Measurements from ENCODE around the gene C3orf62. TPM values are rescaled to one million over a fixed set of nuclear protein-coding genes. Genes with fewer than 3 reads are reported as not detected.
A peak's percentile ranks its signal among the peaks of the same experiment; 100 is the strongest.

C3orf62 gene
- polyA plus RNA-seq (2013, experiment 1 of 2): 2.1 TPM
- polyA plus RNA-seq (2013, experiment 2 of 2): 2.5 TPM

DNA sequence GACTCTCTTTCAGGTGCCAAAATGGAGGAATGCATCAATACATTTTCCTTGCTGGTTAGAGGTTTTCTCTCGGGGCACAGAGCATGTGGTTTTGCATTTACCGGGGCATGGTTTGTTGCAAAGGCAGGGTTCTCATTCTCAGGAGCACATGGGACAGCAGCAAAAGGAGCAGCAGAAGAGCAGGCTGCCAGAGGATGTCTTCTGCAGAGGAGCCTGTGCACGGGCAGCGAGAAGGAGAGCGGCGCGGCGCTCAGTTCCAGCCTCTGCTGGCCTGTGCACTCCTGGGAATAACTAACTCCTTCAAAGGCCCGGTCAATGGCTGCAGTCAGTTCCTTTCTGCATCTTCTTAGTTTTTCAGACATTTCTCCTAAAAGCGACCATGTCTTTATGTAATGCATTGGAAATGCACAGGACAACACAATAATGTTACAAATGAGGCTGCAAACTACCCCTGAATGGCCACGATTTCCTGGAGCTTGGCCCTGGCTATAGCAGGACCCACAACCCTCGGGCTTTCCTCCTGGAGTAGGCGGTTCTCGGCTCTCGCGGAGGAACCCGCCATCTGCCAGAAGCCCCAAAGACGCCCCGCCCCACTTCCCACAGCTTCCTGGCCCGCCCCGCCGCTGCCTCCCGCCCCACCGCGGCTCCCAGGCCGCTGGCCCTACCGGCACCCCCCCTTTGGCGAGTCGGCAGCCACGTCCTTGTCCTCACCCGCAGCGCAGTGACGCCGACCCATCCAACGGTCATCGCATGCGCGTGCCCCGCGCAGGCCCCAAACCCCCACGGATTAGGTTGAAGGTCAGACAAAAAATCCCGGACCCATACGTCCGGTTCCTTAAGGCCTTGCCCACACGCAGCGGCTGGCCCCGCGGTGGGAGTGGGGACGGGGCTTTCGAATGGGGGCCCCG lies at the start of gene C3orf62:
TSS of gene C3orf62 (minus strand) at position 758 of the 908 bp plus-strand sequence. CDS start at position 398, 360 bp downstream.
- Histone ChIP-seq H2BK120ac (ENCODE audit: low read depth, low read length) (no peak within 1 kb of the TSS), H3K56ac (ENCODE audit: low read length) (peak within 1 kb of the TSS; percentile 76), H4K5ac (ENCODE audit: low read length) (no peak within 1 kb of the TSS), H3K9ac (ENCODE audit: low read length) (peak within 1 kb of the TSS; percentile 52), H3K18ac (ENCODE audit: low read length) (no peak within 1 kb of the TSS), H3K36me3 (ENCODE audit: control insufficient read depth, insufficient read depth, low read length) (peaks cover 8% of the 10 kb centered on the region), H3K4ac (ENCODE audit: low read depth, low read length) (no peak within 1 kb of the TSS), H3K27ac (ENCODE audit: low read depth, low read length) (no peak within 1 kb of the TSS), H2AK5ac (ENCODE audit: low read length) (no peak within 1 kb of the TSS), H3K4me3 (ENCODE audit: low read length) (no peak within 1 kb of the TSS), H4K8ac (ENCODE audit: low read depth, low read length) (no peak within 1 kb of the TSS), H3K79me1 (ENCODE audit: low read length) (no peaks in the 10 kb centered on the region), H3K79me2 (ENCODE audit: control insufficient read depth, insufficient read depth, low read length) (no peaks in the 10 kb centered on the region), H3K4me1 (ENCODE audit: control insufficient read depth, low read depth, low read length) (no peaks in the 10 kb centered on the region), H3K4me2 (ENCODE audit: low read length) (no peak within 1 kb of the TSS), H2BK15ac (replicated peaks; ENCODE audit: low read depth) (no peak within 1 kb of the TSS), H3K27me3 (ENCODE audit: insufficient read depth, low read length, poor library complexity) (no peaks in the 10 kb centered on the region), H2BK5ac (ENCODE audit: low read length) (no peak within 1 kb of the TSS), H3K23ac (ENCODE audit: low read length) (no peak within 1 kb of the TSS)
- peak; percentile 64 for DNase-seq
- no CpG with 5 or more reads among the region's 51 CpGs for WGBS (ENCODE audit: extremely low coverage, insufficient coverage, low lambda C conversion rate)

DNA sequence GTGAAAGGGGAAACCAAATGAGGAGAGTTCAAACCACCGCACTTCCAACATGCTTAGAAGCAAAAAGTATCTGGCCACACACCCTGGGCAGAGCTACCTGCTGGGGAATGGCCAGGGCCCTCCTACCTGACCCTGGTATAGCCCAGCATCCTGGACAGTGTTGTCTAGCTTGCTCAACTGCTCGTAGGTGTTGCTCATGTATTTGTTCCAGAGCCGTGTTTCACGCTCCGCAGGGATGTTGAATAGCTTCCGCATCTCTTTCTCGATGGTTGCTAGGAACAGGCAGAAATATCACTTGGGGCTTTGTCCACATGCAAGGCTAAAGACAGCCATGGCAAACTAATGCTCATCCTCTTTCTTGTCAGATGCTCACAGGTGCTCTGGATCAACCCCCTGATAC lies 47.7 kb upstream of the C3orf62 start:
- Histone ChIP-seq H3K27ac (ENCODE audit: low read depth, low read length) (no peak overlapping the region), H4K8ac (ENCODE audit: low read depth, low read length) (no peak overlapping the region), H3K36me3 (ENCODE audit: control insufficient read depth, insufficient read depth, low read length) (peaks cover 7% of the 10 kb centered on the region)

DNA sequence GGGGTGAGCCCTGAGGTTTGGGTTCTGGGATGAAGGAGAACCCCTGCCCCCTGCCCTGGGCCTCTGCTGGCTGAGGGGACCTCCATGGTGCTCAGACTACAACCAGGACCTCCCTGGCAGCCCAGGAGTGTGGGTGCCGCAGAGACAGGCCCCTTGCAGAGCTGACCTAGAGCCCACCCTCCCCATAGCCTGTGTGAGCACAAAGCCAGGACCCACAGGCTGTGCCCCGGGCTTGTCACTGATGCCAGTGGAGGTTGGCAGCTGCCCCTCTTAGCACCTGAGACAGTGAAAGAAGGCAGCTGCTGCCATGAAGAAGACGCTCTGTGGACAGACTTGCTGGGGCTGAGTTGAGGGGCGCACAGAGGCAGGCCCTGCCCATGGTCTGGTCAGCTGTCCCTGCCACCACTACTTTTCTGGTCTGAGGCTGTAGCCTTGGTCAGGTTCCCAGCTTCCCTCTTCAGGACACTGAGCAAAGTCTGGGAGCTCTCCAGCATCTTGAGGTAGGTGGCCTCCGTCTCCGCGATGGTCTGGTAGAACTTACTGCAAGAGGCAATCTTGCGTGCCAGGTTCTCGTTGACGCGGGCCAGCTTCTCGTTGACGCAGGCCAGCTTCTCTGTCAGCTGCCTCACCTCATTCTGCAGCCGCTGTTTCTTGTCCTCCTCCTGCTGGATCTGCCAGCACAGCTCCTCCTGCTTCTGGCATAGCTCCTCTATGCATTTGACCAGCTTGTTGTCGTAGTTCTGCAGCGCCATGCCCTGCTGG lies 39.8 kb upstream of the C3orf62 start:
- Histone ChIP-seq H3K4me1 (ENCODE audit: control insufficient read depth, low read depth, low read length) (no peaks in the 10 kb centered on the region), H3K36me3 (ENCODE audit: control insufficient read depth, insufficient read depth, low read length) (peaks cover 3% of the 10 kb centered on the region), H3K4ac (ENCODE audit: low read depth, low read length) (no peak overlapping the region), H2AK5ac (ENCODE audit: low read length) (no peak overlapping the region), H3K27ac (ENCODE audit: low read depth, low read length) (no peak overlapping the region), H3K9ac (ENCODE audit: low read length) (no peak overlapping the region), H3K27me3 (ENCODE audit: insufficient read depth, low read length, poor library complexity) (no peaks in the 10 kb centered on the region), H4K5ac (ENCODE audit: low read length) (no peak overlapping the region), H3K4me3 (ENCODE audit: low read length) (no peak overlapping the region), H4K8ac (ENCODE audit: low read depth, low read length) (no peak overlapping the region), H3K18ac (ENCODE audit: low read length) (no peak overlapping the region), H2BK15ac (replicated peaks; ENCODE audit: low read depth) (no peak overlapping the region), H3K79me2 (ENCODE audit: control insufficient read depth, insufficient read depth, low read length) (no peaks in the 10 kb centered on the region), H3K4me2 (ENCODE audit: low read length) (no peak overlapping the region), H3K79me1 (ENCODE audit: low read length) (no peaks in the 10 kb centered on the region), H3K23ac (ENCODE audit: low read length) (no peak overlapping the region), H2BK120ac (ENCODE audit: low read depth, low read length) (no peak overlapping the region), H2BK5ac (ENCODE audit: low read length) (no peak overlapping the region), H3K56ac (ENCODE audit: low read length) (no peak overlapping the region)
- DNase-seq: no peak
- no CpG with 5 or more reads among the region's 16 CpGs for WGBS (ENCODE audit: extremely low coverage, insufficient coverage, low lambda C conversion rate)

More for the DNA sequence above, 47.7 kb upstream of the C3orf62 start:
- no peak overlapping the region for H4K5ac ChIP-seq (ENCODE audit: low read length)
- no peak overlapping the region for H2BK120ac ChIP-seq (ENCODE audit: low read depth, low read length)
- no peak overlapping the region for H2AK5ac ChIP-seq (ENCODE audit: low read length)
- no peak overlapping the region for H3K9ac ChIP-seq (ENCODE audit: low read length)
- whole genome bisulfite sequencing (ENCODE audit: extremely low coverage, insufficient coverage, low lambda C conversion rate): no CpG with 5 or more reads among the region's 7 CpGs
- no peaks in the 10 kb centered on the region for H3K79me1 ChIP-seq (ENCODE audit: low read length)
- no peak overlapping the region for H3K18ac ChIP-seq (ENCODE audit: low read length)
- no peak overlapping the region for H3K4me3 ChIP-seq (ENCODE audit: low read length)
- no peaks in the 10 kb centered on the region for H3K79me2 ChIP-seq (ENCODE audit: control insufficient read depth, insufficient read depth, low read length)
- no peaks in the 10 kb centered on the region for H3K27me3 ChIP-seq (ENCODE audit: insufficient read depth, low read length, poor library complexity)
- H3K56ac ChIP-seq (ENCODE audit: low read length): no peak overlapping the region
- no peak overlapping the region for H3K23ac ChIP-seq (ENCODE audit: low read length)
- H3K4ac ChIP-seq (ENCODE audit: low read depth, low read length): no peak overlapping the region
- no peak overlapping the region for H3K4me2 ChIP-seq (ENCODE audit: low read length)
- no peaks in the 10 kb centered on the region for H3K4me1 ChIP-seq (ENCODE audit: control insufficient read depth, low read depth, low read length)
- H2BK5ac ChIP-seq (ENCODE audit: low read length): no peak overlapping the region
- H2BK15ac ChIP-seq (replicated peaks; ENCODE audit: low read depth): no peak overlapping the region
- no peak for DNase-seq

DNA sequence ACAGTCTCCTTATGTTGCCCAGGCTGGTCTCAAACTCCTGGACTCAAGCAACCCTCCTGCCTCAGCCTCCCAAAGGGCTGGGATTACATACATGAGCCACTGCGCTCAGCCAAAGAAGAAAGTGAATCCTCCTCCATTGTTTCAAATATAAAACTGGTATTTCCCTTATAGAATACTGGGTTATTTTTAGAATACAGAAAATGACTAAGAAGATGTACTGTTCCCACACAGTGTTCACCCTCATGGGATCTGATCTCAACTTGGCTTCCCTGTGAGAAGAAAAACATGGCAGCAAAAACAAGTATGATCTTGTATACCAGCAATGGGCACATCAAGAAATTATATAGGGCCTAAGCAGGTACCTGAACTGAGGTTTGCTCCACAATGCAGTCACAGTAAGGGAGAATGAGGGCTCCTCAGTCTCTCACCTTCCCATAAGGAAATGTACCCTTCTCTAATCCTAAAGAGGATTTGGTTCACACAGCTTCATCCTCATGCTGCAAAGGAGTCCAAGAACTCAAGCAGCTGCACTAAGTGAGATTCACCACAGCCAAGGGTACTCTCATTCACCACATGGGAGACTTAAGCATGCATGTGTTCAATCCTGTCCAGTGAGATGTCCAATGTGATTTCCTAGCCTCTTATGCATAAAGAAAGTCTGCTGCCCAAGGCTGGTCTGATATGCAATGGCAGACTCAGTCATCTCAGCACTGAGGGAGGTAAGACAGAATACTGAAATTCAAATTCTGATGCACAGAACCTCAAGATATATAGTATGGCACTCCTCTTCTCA lies 37.1 kb upstream of the C3orf62 start:
- Histone ChIP-seq H3K4me3 (ENCODE audit: low read length) (no peak overlapping the region), H3K4me1 (ENCODE audit: control insufficient read depth, low read depth, low read length) (no peaks in the 10 kb centered on the region), H3K23ac (ENCODE audit: low read length) (no peak overlapping the region), H2BK5ac (ENCODE audit: low read length) (no peak overlapping the region), H3K4me2 (ENCODE audit: low read length) (no peak overlapping the region), H3K18ac (ENCODE audit: low read length) (no peak overlapping the region), H4K8ac (ENCODE audit: low read depth, low read length) (no peak overlapping the region), H3K4ac (ENCODE audit: low read depth, low read length) (no peak overlapping the region), H3K79me2 (ENCODE audit: control insufficient read depth, insufficient read depth, low read length) (no peaks in the 10 kb centered on the region), H3K79me1 (ENCODE audit: low read length) (no peaks in the 10 kb centered on the region), H4K5ac (ENCODE audit: low read length) (no peak overlapping the region), H3K27ac (ENCODE audit: low read depth, low read length) (no peak overlapping the region), H2BK120ac (ENCODE audit: low read depth, low read length) (no peak overlapping the region), H3K9ac (ENCODE audit: low read length) (no peak overlapping the region), H3K27me3 (ENCODE audit: insufficient read depth, low read length, poor library complexity) (no peaks in the 10 kb centered on the region), H3K36me3 (ENCODE audit: control insufficient read depth, insufficient read depth, low read length) (peaks cover 4% of the 10 kb centered on the region), H2AK5ac (ENCODE audit: low read length) (no peak overlapping the region), H3K56ac (ENCODE audit: low read length) (no peak overlapping the region), H2BK15ac (replicated peaks; ENCODE audit: low read depth) (no peak overlapping the region)
- WGBS (ENCODE audit: extremely low coverage, insufficient coverage, low lambda C conversion rate): no CpG with 5 or more reads among the region's 1 CpG
- no peak for DNase-seq

DNA sequence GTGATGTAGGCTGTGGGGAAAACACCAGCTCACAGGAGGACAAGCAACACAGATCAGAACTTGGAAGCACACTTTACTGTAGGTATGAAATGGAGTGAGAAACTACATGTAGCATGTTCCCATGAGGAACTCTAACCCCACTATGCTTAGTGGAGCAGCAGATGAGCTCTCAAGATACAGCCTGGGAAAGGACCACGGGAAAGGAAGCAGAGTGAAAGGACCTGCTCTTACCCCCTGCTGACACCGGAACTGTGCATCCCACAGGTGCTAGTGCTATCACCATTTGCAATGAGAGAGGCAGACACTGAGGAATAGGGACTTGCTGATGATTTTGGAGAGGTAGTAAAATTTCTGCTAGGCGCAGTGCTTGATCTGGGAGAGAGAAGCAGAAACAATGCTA lies 34.3 kb upstream of the C3orf62 start:
- Histone ChIP-seq H3K79me1 (ENCODE audit: low read length) (no peaks in the 10 kb centered on the region), H2BK120ac (ENCODE audit: low read depth, low read length) (no peak overlapping the region), H2AK5ac (ENCODE audit: low read length) (no peak overlapping the region), H3K4me1 (ENCODE audit: control insufficient read depth, low read depth, low read length) (no peaks in the 10 kb centered on the region), H3K36me3 (ENCODE audit: control insufficient read depth, insufficient read depth, low read length) (peaks cover 1% of the 10 kb centered on the region), H3K27ac (ENCODE audit: low read depth, low read length) (no peak overlapping the region), H2BK15ac (replicated peaks; ENCODE audit: low read depth) (no peak overlapping the region), H3K79me2 (ENCODE audit: control insufficient read depth, insufficient read depth, low read length) (no peaks in the 10 kb centered on the region), H2BK5ac (ENCODE audit: low read length) (no peak overlapping the region), H3K4me3 (ENCODE audit: low read length) (no peak overlapping the region), H3K23ac (ENCODE audit: low read length) (no peak overlapping the region), H3K18ac (ENCODE audit: low read length) (no peak overlapping the region), H3K56ac (ENCODE audit: low read length) (no peak overlapping the region), H4K5ac (ENCODE audit: low read length) (no peak overlapping the region), H4K8ac (ENCODE audit: low read depth, low read length) (no peak overlapping the region), H3K4ac (ENCODE audit: low read depth, low read length) (no peak overlapping the region), H3K4me2 (ENCODE audit: low read length) (no peak overlapping the region), H3K9ac (ENCODE audit: low read length) (no peak overlapping the region), H3K27me3 (ENCODE audit: insufficient read depth, low read length, poor library complexity) (no peaks in the 10 kb centered on the region)
- no peak for DNase-seq
- WGBS (ENCODE audit: extremely low coverage, insufficient coverage, low lambda C conversion rate): no CpG with 5 or more reads among the region's 3 CpGs

Measured in mesendoderm (in vitro differentiated cells).